ENCODE results near the gene CAPN14. TPM values are rescaled to one million over a fixed set of nuclear protein-coding genes. Genes with fewer than 3 reads are reported as not detected.
A peak's percentile ranks its signal among the peaks of the same experiment; 100 is the strongest.

Gene CAPN14
- total and polyA plus RNA-seq, 12 donors, result 0.10 to 0.28 (median 0.11) TPM; not detected in 5

DNA sequence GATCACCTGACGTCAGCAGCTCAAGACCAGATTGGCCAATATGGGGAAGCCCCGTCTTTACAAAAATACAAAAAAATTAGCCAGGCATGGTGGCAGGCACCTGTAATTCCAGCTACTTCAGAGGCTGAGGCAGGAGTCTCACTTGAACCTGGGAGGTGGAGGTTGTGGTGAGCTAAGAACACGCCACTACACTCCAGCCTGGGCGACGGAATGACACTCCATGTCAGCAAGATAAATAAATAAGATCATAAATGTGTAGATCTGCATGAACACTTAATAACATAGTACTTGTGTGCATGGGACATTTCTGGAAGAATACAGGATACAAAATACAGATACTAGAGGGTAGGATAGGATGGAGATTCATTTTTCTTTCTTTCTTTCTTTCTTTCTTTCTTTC is 25.7 kb upstream of the CAPN14 start:
- TF ChIP-seq, protein P1, sequence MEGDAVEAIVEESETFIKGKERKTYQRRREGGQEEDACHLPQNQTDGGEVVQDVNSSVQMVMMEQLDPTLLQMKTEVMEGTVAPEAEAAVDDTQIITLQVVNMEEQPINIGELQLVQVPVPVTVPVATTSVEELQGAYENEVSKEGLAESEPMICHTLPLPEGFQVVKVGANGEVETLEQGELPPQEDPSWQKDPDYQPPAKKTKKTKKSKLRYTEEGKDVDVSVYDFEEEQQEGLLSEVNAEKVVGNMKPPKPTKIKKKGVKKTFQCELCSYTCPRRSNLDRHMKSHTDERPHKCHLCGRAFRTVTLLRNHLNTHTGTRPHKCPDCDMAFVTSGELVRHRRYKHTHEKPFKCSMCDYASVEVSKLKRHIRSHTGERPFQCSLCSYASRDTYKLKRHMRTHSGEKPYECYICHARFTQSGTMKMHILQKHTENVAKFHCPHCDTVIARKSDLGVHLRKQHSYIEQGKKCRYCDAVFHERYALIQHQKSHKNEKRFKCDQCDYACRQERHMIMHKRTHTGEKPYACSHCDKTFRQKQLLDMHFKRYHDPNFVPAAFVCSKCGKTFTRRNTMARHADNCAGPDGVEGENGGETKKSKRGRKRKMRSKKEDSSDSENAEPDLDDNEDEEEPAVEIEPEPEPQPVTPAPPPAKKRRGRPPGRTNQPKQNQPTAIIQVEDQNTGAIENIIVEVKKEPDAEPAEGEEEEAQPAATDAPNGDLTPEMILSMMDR (IDR thresholded peaks at IDR 0.05), result no peak
- TF ChIP-seq POLR2A (IDR thresholded peaks at IDR 0.05), result no peak
- H3K4me3 ChIP-seq, result no peak overlapping the region
- DNase-seq, result no peak
- peaks cover 0 to 5% of the 10 kb centered on the region in 2 donors for H3K4me1 ChIP-seq (replicated peaks in 1 of 2)
- no peaks in the 10 kb centered on the region for H3K27me3 ChIP-seq
- H3K9me3 ChIP-seq (replicated peaks in 1 of 3), result no peaks in the 10 kb centered on the region
- 88 to 98% (median 91%) methylated on average over 5 of the region's 5 CpGs for WGBS, 4 donors
- H3K27ac ChIP-seq, result no peak overlapping the region
- peaks cover 0 to 14% of the 10 kb centered on the region in 2 donors for H3K36me3 ChIP-seq (replicated peaks in 1 of 2)
- intact Hi-C loops (cut with DNase I), result loop anchor here in 1 of 2 donors (10.0 kb wide), 1 partner anchor 72 kb away; no protein-coding TSS in a partner anchor

DNA sequence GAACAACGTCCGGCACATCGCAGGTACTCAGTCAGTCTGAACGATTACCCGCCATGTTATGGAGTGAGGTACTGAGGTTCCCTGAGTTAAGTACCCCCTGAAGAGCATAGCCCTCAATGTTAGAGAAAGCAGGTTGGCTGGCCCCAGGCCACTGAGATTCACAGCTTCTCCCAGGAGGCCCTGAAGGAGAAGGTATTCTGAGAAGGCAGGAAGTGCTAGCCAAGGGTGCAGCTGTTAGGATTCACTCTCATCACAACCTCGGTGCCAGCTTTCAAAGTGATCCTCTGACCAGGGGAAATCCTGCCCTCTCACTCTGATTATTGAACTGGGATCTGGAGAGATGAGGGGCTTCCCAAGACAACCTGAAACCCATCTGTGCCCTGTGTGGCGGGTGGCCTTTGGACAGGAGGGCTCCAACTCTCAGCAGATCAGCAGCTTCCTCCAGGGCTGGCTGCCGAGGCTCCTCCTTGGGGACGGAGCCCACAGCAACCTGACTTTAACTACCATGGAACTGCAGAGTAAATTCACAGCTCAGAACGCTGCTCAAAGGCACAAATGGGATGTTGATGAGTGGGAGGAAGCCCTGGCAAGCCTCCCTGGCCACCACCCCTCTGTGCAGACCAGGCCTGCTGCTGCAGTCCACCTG is 24.4 kb upstream of the CAPN14 start:
- intact Hi-C loops (cut with DNase I), result loop anchor here in 1 of 2 donors (10.0 kb wide), 1 partner anchor 73 kb away; no protein-coding TSS in a partner anchor
- H3K27me3 ChIP-seq, result no peaks in the 10 kb centered on the region
- H3K4me3 ChIP-seq, result no peak overlapping the region
- H3K36me3 ChIP-seq (replicated peaks in 1 of 2), result peaks cover 0 to 7% of the 10 kb centered on the region in 2 donors
- H3K4me1 ChIP-seq (replicated peaks in 1 of 2), result peaks cover 0 to 5% of the 10 kb centered on the region in 2 donors
- no peaks in the 10 kb centered on the region for H3K9me3 ChIP-seq (replicated peaks in 1 of 3)
- no peak overlapping the region for H3K27ac ChIP-seq
- no peak for TF ChIP-seq POLR2A (IDR thresholded peaks at IDR 0.05)
- TF ChIP-seq, protein P1 (IDR thresholded peaks at IDR 0.05), result no peak
- 80 to 94% (median 86%) methylated on average over 7 to 10 of the region's 10 CpGs for WGBS, 4 donors
- no peak for DNase-seq

- Histone ChIP-seq H3K36me3 (replicated peaks in 1 of 2) (peaks cover 0 to 7% of the 10 kb centered on the region in 2 donors), H3K4me1 (replicated peaks in 1 of 2) (peaks cover 0 to 5% of the 10 kb centered on the region in 2 donors), H3K27ac (peak overlapping the region in 1 of 5 donors; percentile 81), H3K4me3 (no peak overlapping the region), H3K27me3 (no peaks in the 10 kb centered on the region), H3K9me3 (replicated peaks in 1 of 3) (no peaks in the 10 kb centered on the region)
- 73 to 83% (median 80%) methylated on average over 9 to 11 of the region's 11 CpGs for WGBS, 4 donors
- intact Hi-C loops (cut with DNase I), result loop anchor here in 1 of 2 donors (10.0 kb wide), 1 partner anchor 74 kb away; no protein-coding TSS in a partner anchor
- TF ChIP-seq POLR2A (IDR thresholded peaks at IDR 0.05), result no peak
- no peak for DNase-seq
These were observed 23.4 kb upstream of the CAPN14 start for GRCh38 chr2:31240381-31241365.

DNA sequence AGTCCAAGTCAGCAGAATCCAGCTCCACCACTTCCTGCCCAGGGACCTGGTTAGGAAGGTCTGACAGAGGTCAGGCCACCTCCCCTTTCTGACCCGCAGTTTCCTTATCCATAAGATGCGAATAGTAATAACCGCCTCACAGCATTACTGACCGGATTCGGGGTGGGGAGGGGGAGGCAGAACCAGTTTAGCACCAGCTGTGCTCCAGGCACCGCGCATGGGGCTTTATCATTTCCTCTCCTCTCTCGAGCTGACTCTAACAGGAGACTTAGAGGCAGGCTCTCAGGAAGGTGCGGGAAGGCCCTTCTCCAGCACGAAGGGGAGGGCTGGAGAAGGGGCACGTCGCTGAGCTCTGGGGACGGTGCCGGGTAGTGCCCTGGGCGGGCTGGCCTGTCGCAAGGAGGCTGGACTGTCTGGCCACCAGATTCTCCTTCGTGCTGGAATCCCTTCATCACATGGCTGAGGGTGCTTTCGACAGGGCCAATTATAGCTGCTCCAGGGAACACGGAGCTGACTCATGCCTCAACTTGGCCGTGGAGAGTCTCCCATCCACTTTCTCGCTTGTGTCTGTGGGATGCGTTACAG is 22.4 kb upstream of the CAPN14 start:
- 61 to 78% (median 68%) methylated on average over 11 to 22 of the region's 22 CpGs for WGBS, 4 donors
- intact Hi-C loops (cut with DNase I), result loop anchor here in 1 of 2 donors (10.0 kb wide), 1 partner anchor 75 kb away; no protein-coding TSS in a partner anchor
- Histone ChIP-seq H3K27me3 (no peaks in the 10 kb centered on the region), H3K9me3 (replicated peaks in 1 of 3) (no peaks in the 10 kb centered on the region), H3K36me3 (replicated peaks in 1 of 2) (peaks cover 0 to 2% of the 10 kb centered on the region in 2 donors), H3K27ac (peak overlapping the region in 3 of 5 donors; percentile 13 to 81 (median 71)), H3K4me1 (replicated peaks in 1 of 2) (peaks cover 0 to 5% of the 10 kb centered on the region in 2 donors), H3K4me3 (no peak overlapping the region)
- peak in 4 of 7 donors; percentile 26 to 67 (median 28) for DNase-seq
- TF ChIP-seq, protein P1 (IDR thresholded peaks at IDR 0.05), result no peak
- no peak for TF ChIP-seq POLR2A (IDR thresholded peaks at IDR 0.05)

Measured in adrenal gland (tissue), 12 donors.